ENCODE measurements around the gene KCTD20.
"Not testable (repeated sequence)": the region's sequence is repeated elsewhere in the genome, so short reads cannot be mapped to it uniquely, and the experiment has no call there.

Gene KCTD20

GRCh38 chr6:36443471-36444428, 950 bp downstream of the KCTD20 start:
- DNase-seq (ENCODE audit: extremely low read depth in 1 of 2, low read depth in 1 of 2) = no peak

- DNase-seq (ENCODE audit: extremely low read depth in 1 of 2, low read depth in 1 of 2) = no peak
Measured at GRCh38 chr6:36444470-36444869, 1.7 kb downstream of the KCTD20 start.

GRCh38 chr6:36445621-36446020, 2.8 kb downstream of the KCTD20 start:
- DNase-seq (ENCODE audit: extremely low read depth in 1 of 2, low read depth in 1 of 2) = no peak

GRCh38 chr6:36449173-36449572, 6.4 kb downstream of the KCTD20 start:
- DNase-seq (ENCODE audit: extremely low read depth in 1 of 2, low read depth in 1 of 2) = not testable (repeated sequence)

GRCh38 chr6:36452897-36453296, 10.1 kb downstream of the KCTD20 start:
- DNase-seq (ENCODE audit: extremely low read depth in 1 of 2, low read depth in 1 of 2) = not testable (repeated sequence)

- no peak for DNase-seq (ENCODE audit: extremely low read depth in 1 of 2, low read depth in 1 of 2)
Measured at GRCh38 chr6:36455486-36456027, 12.8 kb downstream of the KCTD20 start.

- DNase-seq (ENCODE audit: extremely low read depth in 1 of 2, low read depth in 1 of 2) = no peak
Measured at GRCh38 chr6:36459501-36459900, 16.7 kb downstream of the KCTD20 start.

GRCh38 chr6:36460916-36461315, 18.1 kb downstream of the KCTD20 start:
- no peak for DNase-seq (ENCODE audit: extremely low read depth in 1 of 2, low read depth in 1 of 2)

- DNase-seq (ENCODE audit: extremely low read depth in 1 of 2, low read depth in 1 of 2) = no peak
Measured at GRCh38 chr6:36461646-36462045, 18.8 kb downstream of the KCTD20 start.

- no peak for DNase-seq (ENCODE audit: extremely low read depth in 1 of 2, low read depth in 1 of 2)
Measured at GRCh38 chr6:36463676-36464075, 20.9 kb downstream of the KCTD20 start.

GRCh38 chr6:36464233-36464632, 21.4 kb downstream of the KCTD20 start:
- DNase-seq (ENCODE audit: extremely low read depth in 1 of 2, low read depth in 1 of 2) = no peak

- no peak for DNase-seq (ENCODE audit: extremely low read depth in 1 of 2, low read depth in 1 of 2)
Measured at GRCh38 chr6:36467625-36468024, 24.8 kb downstream of the KCTD20 start.

GRCh38 chr6:36469148-36469661, 26.4 kb downstream of the KCTD20 start:
- no peak for DNase-seq (ENCODE audit: extremely low read depth in 1 of 2, low read depth in 1 of 2)

- DNase-seq (ENCODE audit: extremely low read depth in 1 of 2, low read depth in 1 of 2) = no peak
Measured at GRCh38 chr6:36469946-36470345, 27.1 kb downstream of the KCTD20 start.

- no peak for DNase-seq (ENCODE audit: extremely low read depth in 1 of 2, low read depth in 1 of 2)
Measured at GRCh38 chr6:36478051-36478526, 35.3 kb downstream of the KCTD20 start.

- no peak for DNase-seq (ENCODE audit: extremely low read depth in 1 of 2, low read depth in 1 of 2)
Measured at GRCh38 chr6:36479256-36479655, 36.5 kb downstream of the KCTD20 start.

- not testable (repeated sequence) for DNase-seq (ENCODE audit: extremely low read depth in 1 of 2, low read depth in 1 of 2)
Measured at GRCh38 chr6:36483326-36483725, 40.5 kb downstream of the KCTD20 start.

GRCh38 chr6:36484736-36485135, 41.9 kb downstream of the KCTD20 start:
- DNase-seq (ENCODE audit: extremely low read depth in 1 of 2, low read depth in 1 of 2) = no peak

- no peak for DNase-seq (ENCODE audit: extremely low read depth in 1 of 2, low read depth in 1 of 2)
Measured at GRCh38 chr6:36487698-36488097, 44.9 kb downstream of the KCTD20 start.

GRCh38 chr6:36488221-36488620, 45.4 kb downstream of the KCTD20 start:
- DNase-seq (ENCODE audit: extremely low read depth in 1 of 2, low read depth in 1 of 2) = no peak

- DNase-seq (ENCODE audit: extremely low read depth in 1 of 2, low read depth in 1 of 2) = no peak
Measured at GRCh38 chr6:36489426-36489825, 46.6 kb downstream of the KCTD20 start.
